NK-92 (cell line): ENCODE data around the gene HTT.

Source experiments
- DNase-seq: peaks from one replicate; lab custom pipeline; 2025; ENCODE audit not compliant: unreplicated experiment; lab: John Stamatoyannopoulos, UW

HTT gene

DNA sequence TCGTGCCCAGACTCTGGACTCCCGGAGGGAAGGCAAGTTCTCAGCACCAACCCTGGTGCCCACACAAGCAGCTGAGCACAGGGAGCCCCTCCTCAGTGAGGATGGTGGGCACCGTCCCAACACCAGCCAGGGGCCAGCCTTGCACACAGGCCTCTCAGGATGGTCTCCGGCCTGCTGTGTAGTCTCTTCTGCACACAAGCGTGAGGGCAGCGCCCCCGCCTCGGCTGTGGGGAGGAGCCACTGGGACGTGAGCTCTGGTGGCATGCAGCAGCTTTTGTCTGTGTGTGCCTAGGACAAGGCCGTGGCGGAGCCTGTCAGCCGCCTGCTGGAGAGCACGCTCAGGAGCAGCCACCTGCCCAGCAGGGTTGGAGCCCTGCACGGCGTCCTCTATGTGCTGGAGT lies 158.4 kb downstream of the HTT start:
- no peak for DNase-seq

DNA sequence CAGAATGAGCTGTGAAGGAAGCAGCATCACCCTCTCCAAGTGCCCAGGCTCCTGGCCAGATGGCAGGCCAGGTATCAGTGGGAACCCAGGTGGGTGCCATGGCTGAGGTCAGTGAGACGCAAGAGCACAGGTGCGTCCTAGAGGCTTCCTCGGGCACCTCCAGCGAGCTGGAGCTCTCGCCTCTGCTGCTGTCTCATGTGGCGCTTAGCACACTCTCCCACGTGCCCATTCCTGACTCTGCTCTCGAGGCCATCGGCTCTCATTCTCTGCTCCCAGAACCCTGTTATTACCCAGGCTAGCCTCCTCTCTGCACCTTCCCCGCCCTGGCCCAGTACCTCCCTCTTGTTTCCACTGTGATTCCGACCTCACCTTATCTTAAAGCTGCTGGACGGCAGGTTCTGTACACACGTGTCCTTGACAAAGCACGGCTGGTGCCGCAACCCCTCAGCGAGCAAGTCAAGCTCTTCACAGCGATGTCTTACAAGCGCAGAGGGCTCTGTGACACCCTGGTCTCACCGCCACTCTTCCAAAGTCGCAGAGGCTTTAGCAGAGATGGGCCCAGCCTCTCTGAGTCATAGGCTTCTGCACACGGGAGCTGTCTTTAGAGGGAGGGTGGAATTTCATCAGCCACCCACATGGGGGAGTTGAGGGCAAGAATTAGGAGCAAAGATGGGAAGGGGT lies 159.1 kb downstream of the HTT start:
- no peak for DNase-seq

GRCh38 chr4:3234171-3235029 lies 159.9 kb downstream of the HTT start:
- DNase-seq, result no peak

- no peak for DNase-seq
Observed at GRCh38 chr4:3235030-3235345, 160.5 kb downstream of the HTT start.

DNA sequence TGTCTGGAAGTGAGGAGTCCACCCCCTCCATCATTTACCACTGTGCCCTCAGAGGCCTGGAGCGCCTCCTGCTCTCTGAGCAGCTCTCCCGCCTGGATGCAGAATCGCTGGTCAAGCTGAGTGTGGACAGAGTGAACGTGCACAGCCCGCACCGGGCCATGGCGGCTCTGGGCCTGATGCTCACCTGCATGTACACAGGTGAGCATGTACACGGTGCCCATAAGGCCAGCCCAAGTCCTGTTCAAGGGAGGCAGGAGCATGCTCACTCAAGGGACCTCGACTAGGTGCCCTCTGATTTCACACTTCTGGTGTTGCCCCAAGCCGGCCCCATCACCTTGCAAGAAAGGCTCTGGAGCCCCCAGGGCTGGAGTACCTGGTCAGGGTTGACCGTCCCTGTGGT lies 161.1 kb downstream of the HTT start:
- no peak for DNase-seq

GRCh38 chr4:3236326-3236878 lies 161.9 kb downstream of the HTT start:
- DNase-seq, result no peak

GRCh38 chr4:3237266-3237665 lies 162.8 kb downstream of the HTT start:
- DNase-seq, result no peak

DNA sequence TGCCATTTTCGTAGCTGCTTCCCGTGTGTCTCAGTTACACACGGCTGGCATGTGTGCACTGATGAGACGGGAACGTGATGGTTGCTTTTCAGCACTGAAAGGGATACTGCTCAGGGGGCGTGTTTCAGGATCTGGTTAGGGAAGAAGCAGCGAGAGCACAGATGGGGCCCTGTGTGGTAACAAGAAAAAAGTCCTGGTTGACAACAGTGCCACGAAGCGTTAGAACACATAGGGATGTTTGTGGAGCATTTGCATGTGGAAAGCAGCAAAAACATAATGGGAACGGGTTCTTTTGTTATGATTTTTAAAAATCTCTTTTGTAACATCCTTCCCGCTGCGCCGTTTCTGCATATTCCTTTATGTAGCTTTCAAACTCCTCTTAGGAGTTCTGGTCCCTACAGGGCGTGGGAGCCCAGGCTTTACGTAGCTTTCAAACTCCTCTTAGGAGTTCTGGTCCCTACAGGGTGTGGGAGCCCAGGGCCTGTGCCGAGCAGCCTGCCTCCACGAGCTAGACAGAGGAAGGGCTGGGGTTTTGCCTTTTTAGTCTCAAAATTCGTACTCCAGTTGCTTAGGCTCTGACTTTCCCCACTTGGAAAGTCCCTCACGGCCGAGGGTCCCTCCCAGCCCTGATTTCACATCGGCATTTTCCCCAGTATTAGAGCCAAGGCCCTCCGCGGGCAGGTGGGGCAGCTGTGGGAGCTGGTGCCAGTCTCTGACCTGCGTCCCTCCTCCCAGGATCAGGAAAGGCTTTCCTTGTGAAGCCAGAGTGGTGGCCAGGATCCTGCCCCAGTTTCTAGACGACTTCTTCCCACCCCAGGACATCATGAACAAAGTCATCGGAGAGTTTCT lies 163.5 kb downstream of the HTT start:
- no peak for DNase-seq

- no peak for DNase-seq
Observed at GRCh38 chr4:3238721-3239120, 164.2 kb downstream of the HTT start.

- DNase-seq, result no peak
Observed at GRCh38 chr4:3239303-3239702, 164.8 kb downstream of the HTT start.

DNA sequence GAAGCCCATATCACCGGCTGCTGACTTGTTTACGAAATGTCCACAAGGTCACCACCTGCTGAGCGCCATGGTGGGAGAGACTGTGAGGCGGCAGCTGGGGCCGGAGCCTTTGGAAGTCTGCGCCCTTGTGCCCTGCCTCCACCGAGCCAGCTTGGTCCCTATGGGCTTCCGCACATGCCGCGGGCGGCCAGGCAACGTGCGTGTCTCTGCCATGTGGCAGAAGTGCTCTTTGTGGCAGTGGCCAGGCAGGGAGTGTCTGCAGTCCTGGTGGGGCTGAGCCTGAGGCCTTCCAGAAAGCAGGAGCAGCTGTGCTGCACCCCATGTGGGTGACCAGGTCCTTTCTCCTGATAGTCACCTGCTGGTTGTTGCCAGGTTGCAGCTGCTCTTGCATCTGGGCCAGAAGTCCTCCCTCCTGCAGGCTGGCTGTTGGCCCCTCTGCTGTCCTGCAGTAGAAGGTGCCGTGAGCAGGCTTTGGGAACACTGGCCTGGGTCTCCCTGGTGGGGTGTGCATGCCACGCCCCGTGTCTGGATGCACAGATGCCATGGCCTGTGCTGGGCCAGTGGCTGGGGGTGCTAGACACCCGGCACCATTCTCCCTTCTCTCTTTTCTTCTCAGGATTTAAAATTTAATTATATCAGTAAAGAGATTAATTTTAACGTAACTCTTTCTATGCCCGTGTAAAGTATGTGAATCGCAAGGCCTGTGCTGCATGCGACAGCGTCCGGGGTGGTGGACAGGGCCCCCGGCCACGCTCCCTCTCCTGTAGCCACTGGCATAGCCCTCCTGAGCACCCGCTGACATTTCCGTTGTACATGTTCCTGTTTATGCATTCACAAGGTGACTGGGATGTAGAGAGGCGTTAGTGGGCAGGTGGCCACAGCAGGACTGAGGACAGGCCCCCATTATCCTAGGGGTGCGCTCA lies 165.8 kb downstream of the HTT start:
- no peak for DNase-seq

GRCh38 chr4:3240936-3241522 lies 166.5 kb downstream of the HTT start:
- no peak for DNase-seq

DNA sequence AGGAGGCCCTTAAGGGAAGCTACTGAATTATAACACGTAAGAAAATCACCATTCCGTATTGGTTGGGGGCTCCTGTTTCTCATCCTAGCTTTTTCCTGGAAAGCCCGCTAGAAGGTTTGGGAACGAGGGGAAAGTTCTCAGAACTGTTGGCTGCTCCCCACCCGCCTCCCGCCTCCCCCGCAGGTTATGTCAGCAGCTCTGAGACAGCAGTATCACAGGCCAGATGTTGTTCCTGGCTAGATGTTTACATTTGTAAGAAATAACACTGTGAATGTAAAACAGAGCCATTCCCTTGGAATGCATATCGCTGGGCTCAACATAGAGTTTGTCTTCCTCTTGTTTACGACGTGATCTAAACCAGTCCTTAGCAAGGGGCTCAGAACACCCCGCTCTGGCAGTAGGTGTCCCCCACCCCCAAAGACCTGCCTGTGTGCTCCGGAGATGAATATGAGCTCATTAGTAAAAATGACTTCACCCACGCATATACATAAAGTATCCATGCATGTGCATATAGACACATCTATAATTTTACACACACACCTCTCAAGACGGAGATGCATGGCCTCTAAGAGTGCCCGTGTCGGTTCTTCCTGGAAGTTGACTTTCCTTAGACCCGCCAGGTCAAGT lies 167.5 kb downstream of the HTT start:
- DNase-seq, result no peak

DNA sequence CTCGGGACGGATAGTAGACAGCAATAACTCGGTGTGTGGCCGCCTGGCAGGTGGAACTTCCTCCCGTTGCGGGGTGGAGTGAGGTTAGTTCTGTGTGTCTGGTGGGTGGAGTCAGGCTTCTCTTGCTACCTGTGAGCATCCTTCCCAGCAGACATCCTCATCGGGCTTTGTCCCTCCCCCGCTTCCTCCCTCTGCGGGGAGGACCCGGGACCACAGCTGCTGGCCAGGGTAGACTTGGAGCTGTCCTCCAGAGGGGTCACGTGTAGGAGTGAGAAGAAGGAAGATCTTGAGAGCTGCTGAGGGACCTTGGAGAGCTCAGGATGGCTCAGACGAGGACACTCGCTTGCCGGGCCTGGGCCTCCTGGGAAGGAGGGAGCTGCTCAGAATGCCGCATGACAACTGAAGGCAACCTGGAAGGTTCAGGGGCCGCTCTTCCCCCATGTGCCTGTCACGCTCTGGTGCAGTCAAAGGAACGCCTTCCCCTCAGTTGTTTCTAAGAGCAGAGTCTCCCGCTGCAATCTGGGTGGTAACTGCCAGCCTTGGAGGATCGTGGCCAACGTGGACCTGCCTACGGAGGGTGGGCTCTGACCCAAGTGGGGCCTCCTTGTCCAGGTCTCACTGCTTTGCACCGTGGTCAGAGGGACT lies 168.8 kb downstream of the HTT start:
- DNase-seq, result no peak

DNA sequence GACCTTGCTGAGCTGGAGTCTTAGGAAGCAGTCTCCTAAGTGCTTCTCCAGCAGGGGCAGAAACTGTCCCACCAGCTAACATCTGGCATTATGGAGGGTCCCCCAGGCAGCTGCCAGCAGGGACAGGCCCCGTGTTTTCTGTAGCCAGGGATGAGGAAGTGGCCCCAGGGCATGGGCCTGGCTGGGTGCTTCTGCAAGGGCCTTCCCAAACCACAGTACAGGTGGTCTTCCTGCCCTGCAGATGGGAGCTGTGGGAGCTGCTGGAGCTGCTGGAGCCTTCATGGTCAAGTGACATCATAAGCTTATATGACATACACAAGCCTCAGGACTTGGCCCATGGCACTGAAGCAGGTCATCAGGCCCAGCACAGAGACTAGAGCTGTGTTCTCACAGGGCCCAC lies 169.5 kb downstream of the HTT start:
- no peak for DNase-seq

DNA sequence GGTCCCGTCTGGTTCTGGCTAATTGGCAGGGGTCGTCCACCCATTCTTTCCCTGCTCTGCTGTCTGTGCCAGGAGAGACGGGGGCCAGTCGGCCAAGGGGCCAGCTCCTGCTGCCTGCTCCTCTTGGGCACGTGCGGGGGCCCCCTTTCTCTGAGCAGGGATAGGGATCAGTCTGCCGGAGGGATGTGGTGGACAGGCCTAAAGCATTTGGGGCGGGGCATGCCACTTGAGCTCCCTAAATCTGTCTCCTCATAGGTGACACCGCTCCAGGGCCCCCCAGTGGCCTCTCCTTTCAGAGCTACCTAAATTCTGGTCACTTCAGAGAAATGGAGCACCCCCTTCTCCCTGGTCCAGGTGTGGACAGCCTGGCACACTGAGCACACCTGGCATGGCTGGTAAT lies 170.3 kb downstream of the HTT start:
- DNase-seq, result no peak

GRCh38 chr4:3245676-3246075 lies 171.2 kb downstream of the HTT start:
- DNase-seq, result no peak

DNA sequence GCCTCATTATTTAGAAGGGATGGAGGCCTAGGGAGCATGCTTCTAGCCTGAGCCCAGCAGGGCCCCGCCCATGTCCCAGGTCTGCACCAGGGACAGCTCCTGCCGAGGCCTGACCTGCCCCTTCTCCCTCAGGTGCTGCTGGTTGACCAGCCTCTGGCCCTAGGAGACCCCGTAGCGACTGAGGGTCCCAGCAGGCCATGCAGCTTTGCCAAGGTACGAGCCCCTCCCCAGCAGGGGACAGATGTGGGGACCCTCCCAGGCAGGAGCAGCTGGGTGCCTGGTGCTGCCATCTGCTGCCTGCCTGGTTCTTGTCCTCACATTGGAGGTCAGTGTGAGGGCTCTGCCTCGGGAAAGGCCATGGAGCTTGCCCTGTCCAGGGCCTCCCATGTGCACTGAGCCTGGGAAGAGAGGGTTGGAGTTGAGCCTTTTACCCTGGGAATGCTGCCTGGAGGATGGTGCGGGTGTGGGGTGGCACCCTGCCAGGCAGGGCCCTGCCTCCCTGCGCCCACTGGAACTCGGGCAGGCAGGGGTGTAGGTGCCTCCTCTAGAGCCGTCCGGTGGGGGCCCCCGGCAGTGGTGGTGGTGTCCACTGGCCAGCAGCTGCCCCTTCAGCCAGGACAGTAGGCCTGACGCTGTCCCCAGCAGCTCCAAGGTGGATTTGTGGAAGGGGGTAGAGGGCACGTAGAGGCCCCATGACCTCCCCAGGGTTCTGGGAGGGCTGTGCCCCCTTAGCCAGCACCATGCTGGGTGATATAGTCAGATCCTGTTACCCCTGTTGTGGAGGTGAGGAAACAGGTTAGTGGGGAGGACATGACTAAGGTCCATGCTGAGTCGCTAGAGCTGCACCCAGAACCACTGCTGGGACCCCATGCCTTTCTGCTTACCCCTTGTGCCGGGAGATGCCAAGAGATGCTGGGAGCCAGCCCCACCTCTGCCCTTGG lies 172.2 kb downstream of the HTT start:
- DNase-seq, result no peak
